GM21447 (cell line): Measurements from ENCODE around the gene IPO8.
"Not testable (repeated sequence)": the region's sequence is repeated elsewhere in the genome, so short reads cannot be mapped to it uniquely, and the experiment has no call there.

Experiments used
- ATAC-seq: cut with Tn5 transposase; IDR thresholded peaks from one replicate; pipeline ENCODE4 v1.9.1; 2021; ENCODE audit not compliant: unreplicated experiment

The IPO8 gene

DNA sequence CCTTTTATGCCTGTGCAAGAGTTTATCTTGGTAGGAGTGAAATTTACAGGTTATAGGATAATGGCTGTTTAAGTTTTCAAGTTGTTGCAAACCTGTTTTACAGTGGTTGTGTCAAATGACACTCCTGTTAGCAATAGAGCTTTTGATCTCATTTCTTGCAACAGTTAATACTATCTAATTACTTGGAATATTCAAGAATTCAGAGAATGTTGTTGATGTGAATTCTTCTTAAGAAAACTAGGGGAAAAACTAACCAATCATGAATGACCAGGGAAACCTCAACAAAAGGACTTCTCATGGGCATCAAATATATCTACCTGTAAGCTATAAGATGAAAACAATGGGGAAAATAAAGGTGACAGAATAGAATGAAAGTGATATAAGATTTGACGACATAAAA, 85.0 kb downstream of the IPO8 start:
- no peak for ATAC-seq

DNA sequence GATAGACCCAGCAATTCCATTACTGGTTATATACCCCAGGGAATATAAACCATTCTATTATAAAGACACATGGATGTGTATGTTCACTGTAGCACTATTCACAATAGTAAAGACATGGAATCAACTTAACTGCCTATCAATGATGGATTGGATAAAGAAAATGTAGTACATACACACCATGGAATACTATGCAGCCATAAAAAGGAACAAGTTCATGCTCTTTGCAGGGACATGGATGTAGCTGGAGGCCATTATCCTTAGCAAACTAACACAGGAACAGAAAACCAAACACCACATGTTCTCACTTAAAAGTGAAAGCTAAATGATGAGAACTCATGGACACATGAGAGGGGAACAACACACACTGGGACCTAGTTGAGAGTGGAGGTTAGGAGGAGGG, 85.8 kb downstream of the IPO8 start:
- ATAC-seq, result not testable (repeated sequence)

DNA sequence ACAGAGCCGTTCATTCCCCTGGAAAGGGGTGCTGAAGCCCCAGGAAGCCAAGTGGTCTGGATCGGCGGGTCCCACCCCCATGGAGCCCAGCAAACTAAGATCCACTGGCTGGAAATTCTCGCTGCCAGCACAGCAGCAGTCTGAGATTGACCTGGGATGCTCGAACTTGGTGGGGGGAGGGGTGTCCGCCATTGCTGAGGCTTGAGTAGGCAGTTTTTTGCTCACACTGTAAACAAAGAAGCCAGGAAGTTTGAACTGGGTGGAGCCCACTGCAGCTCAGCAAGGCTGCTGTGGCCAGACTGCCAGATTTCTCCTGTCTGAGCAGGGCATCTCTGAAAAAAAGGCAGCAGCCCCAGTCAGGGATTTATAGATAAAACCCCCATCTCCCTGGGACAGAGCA, 91.4 kb downstream of the IPO8 start:
- ATAC-seq, result not testable (repeated sequence)

DNA sequence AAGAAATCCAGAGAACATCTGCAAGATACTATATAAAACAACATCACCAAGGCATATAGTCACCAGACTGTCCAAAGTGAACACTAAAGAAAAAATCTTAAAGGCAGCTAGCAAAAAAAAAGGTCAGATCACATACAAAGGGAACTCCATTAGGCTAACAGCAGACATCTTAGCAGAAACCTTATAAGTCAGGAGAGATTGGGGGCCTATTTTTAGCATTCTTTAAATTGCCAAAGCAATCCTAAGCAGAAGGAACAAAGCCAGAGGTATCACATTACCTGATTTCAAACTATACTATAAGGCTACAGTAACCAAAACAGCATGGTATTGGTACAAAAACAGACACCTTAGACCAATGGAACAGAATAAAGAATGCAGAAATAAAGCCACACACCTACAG, 92.5 kb downstream of the IPO8 start:
- ATAC-seq, result no peak

DNA sequence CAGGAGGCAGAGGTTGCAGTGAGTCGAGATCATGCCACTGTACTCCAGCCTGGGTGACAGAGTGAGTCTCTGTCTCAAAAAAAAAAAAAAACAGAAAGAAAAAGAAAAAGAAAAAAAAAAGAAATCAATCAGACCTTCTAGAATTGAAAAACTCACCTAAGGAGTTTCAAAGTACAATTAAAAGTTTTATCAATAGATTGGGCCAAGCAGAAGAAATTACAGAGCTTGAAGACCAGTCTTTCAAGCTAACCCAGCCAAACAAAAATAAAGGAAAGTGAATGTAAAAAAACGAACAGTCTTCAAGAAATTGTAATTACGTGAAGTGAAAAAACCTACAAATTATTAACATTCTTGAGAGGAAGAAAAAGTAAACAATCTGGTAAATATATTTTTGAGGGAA, 93.0 kb downstream of the IPO8 start:
- ATAC-seq, result no peak

DNA sequence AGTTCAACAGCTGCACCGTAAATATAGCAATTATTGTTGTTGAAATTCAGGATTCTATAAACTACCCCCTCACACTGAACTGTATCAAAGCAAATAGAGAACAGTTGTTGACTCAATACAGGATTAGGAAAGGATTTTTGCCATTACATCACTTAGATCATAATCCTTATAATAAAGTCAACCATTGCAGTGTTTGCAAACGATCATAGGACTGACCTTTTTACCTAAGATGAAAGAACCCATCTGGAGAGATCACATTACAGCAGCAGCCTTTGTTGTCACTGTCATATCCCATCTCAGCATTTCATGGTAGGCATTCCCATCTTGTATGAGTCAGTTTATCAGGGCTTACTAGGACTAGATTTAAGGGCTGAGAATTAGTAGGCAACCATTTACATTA, 96.1 kb downstream of the IPO8 start:
- ATAC-seq, result no peak

DNA sequence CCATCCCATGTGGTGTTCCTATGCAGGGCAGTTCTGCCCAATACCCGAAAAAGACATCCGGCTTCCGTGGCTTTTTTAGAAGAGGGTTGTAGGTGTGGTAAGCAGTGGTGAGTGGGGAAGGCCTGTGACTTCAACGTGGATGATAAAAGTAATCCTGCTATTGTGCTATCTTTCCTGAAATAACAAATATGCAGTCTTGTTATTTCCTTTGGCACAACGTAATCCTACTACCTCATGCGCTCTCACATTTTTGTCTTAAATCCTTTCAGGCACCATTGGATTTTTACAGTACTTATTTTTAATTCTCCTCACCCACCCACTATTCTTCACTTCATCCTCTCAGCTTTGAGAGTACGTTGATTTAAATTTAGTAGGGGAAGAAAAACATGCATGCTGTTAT, 96.8 kb downstream of the IPO8 start:
- no peak for ATAC-seq

DNA sequence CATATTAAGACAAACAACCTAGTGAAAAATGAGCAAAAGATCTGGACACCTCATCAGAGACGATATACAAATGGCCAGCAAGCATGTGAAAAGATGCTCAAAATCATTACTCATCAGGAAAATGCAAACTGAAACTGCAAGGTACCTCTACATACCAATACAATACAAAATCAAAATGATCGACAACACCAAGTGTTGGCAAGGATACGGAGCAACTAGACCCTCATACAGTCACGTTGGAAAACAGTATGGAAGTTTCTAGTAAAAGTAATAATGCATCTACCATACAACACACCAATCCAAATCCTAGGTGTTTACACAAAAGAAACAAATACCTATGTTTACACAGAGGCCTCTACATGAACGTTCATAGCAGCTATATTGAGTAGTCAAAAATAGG, 99.9 kb downstream of the IPO8 start:
- no peak for ATAC-seq

DNA sequence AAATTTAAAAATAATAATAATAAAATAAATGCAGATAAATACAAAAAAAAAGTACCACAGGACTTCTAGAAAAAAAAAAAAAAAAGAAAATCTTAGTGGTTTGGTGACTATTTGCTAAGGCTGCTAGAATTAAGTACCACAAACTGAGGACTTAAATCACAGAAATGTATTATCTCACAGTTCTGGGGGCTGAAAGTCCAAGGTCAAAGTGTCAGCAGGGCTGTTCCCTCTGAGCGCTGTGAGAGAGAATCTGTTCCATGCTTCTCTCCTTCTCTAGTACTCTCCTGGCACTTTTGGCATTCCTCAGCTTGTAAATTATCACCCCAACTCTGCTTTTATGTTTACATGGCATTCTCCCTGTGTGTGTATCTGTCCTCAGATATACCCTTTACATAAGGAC, 101.2 kb downstream of the IPO8 start:
- no peak for ATAC-seq

DNA sequence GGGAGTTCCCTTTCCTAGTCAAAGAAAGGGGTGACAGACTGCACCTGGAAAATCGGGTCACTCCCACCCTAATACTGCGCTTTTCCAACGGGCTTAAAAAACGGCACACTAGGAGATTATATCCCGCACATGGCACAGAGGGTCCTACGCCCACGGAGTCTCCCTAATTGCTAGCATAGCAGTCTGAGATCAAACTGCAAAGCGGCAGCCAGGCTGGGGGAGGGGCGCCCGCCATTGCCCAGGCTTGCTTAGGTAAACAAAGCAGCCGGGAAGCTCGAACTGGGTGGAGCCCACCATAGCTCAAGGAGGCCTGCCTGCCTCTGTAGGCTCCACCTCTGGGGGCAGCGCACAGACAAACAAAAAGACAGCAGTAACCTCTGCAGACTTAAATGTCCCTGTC, 107.1 kb downstream of the IPO8 start:
- not testable (repeated sequence) for ATAC-seq

DNA sequence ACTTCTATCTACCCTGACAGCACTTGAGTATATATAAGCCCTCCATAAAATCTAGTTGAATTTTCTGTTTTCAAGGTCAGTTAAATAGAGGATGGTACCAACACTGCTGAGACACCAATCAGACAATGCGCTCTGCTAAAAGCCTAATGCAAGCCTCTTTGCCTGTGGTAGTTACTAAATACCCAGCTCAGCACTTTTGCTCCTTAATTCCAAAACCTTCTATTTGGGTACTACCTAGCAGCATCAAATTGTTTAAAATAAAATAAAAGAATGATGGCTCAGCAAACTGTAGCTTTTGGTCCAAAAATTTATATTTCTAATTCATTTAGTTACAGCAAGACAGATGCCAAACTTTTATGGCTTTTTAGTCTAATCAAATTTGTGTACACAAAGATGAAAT, 107.9 kb downstream of the IPO8 start:
- no peak for ATAC-seq

DNA sequence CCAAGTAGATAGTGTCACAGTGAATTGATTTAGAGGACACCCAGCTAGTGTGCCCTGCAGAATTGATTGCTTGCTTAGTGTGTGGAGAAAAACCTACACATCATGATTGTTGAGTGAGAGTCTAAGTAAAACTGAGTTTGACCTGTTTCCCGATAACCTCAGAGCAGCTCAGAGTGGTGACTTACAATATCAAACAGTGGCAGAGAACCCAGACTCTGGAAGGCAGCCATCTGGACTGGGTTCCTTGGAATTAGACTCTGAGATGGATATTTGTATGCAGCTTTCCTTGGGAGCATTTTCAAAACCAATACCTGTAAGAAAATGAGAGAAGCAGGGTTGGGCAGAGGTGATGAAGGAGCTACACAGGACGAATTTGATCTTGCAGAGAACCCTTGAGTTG, 109.8 kb downstream of the IPO8 start:
- no peak for ATAC-seq

DNA sequence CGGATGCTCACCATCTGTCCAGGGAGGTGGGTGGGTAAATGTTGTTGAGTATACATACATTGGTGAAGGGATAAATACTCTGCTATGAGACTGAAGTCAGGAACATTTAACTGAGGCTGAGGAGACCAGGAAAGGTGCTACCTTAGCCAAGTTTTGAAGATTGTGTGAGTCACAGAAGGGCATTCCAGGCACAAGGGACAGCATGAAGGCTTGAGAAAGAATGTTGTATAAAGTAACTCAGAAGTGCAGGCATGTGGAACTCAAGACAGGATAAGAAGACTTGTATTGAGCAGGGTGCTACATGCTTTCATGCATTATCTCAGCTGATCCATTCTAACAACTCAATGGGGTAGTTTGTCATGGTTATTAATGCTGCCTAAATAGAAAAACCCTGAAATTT, 112.7 kb downstream of the IPO8 start:
- ATAC-seq, result no peak

DNA sequence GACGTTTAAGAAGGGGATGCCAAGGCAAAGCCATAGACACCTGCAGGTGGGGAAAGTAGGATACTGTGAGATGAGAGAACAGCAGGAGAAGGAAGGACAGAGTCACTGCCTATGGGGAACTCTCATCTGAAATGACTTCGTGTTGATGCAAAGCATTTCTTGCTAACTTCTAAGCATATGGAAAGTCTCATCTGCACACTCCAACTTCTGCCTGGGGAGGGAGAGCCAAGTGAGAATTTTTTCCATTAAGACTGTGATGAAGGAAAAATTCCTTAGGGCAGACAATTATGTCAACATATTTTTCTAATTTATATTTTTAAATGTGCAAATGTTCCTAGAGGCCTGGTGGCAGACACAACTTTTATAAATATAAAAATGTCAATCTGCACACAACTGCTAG, 115.3 kb downstream of the IPO8 start:
- ATAC-seq, result no peak
